Measurements from ENCODE around the gene SRPK1.

- no peak for TF ChIP-seq CTCF (IDR thresholded peaks at IDR 0.05)
- TF ChIP-seq POLR2A (IDR thresholded peaks at IDR 0.05) = no peak
Observed at GRCh38 chr6:35897486-35897885, 23.4 kb downstream of the SRPK1 start.

All from stomach (tissue), 4 donors.